Measurements from ENCODE around the gene TCF4. TPM values are rescaled to one million over a fixed set of nuclear protein-coding genes. Genes with fewer than 3 reads are reported as not detected.

Gene TCF4
- polyA plus RNA-seq, 1 donor (not counting 4 experiments of a cell fraction or from before 2014, with no cell fraction given): 9.7 TPM

GRCh38 chr18:55465313-55465712, 122.7 kb downstream of the TCF4 start:
- Histone ChIP-seq H3K36me3 (ENCODE audit: control insufficient read depth in 2 of 2, extremely low read depth in 1 of 2, insufficient read depth in 2 of 2, low read length in 2 of 2) (no peaks in the 10 kb centered on the region), H4K20me1 (ENCODE audit: control insufficient read depth, extremely low read depth, insufficient read depth, low read length) (no peaks in the 10 kb centered on the region), H3K9ac (ENCODE audit: control insufficient read depth, extremely low read depth, insufficient read depth, low read length) (no peak overlapping the region), H2AFZ (ENCODE audit: control insufficient read depth, low read length) (no peak overlapping the region), H3K4me2 (ENCODE audit: control insufficient read depth, extremely low read depth, insufficient read depth, low read depth, low read length) (no peak overlapping the region), H3K79me2 (ENCODE audit: control insufficient read depth, insufficient read depth, low read length) (no peaks in the 10 kb centered on the region), H3K27ac (ENCODE audit: control insufficient read depth, insufficient read depth, low read length) (no peak overlapping the region), H3K9me1 (ENCODE audit: control insufficient read depth, extremely low read depth, insufficient read depth, low read length) (no peaks in the 10 kb centered on the region), H3K4me1 (ENCODE audit: control insufficient read depth, extremely low read depth, insufficient read depth, low read length) (no peaks in the 10 kb centered on the region), H3K9me3 (ENCODE audit: control insufficient read depth, low read depth, low read length) (no peaks in the 10 kb centered on the region), H3K4me3 (ENCODE audit: control insufficient read depth in 2 of 3, extremely low read depth in 1 of 3, insufficient read depth in 2 of 3, low read depth in 1 of 3, low read length in 3 of 3) (no peak overlapping the region), H3K27me3 (ENCODE audit: control insufficient read depth, extremely low read depth, insufficient read depth, low read length) (no peaks in the 10 kb centered on the region)
- dilution Hi-C loops (cut with MboI; ENCODE audit: extremely low pct_ligation_motif_present, low sequenced_read_pairs): no loop called here
- no peak for DNase-seq (ENCODE audit: low read depth, low spot score)
- no peak for FAIRE-seq
- no peak for TF ChIP-seq EZH2 (IDR thresholded peaks at IDR 0.05; ENCODE audit: low read length)
- TF ChIP-seq, protein P1, sequence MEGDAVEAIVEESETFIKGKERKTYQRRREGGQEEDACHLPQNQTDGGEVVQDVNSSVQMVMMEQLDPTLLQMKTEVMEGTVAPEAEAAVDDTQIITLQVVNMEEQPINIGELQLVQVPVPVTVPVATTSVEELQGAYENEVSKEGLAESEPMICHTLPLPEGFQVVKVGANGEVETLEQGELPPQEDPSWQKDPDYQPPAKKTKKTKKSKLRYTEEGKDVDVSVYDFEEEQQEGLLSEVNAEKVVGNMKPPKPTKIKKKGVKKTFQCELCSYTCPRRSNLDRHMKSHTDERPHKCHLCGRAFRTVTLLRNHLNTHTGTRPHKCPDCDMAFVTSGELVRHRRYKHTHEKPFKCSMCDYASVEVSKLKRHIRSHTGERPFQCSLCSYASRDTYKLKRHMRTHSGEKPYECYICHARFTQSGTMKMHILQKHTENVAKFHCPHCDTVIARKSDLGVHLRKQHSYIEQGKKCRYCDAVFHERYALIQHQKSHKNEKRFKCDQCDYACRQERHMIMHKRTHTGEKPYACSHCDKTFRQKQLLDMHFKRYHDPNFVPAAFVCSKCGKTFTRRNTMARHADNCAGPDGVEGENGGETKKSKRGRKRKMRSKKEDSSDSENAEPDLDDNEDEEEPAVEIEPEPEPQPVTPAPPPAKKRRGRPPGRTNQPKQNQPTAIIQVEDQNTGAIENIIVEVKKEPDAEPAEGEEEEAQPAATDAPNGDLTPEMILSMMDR (optimal IDR thresholded peaks at IDR 0.05 in 1 of 3, IDR thresholded peaks at IDR 0.05 in 1 of 3, conservative IDR thresholded peaks at IDR 0.05 in 1 of 3; ENCODE audit: extremely low read depth in 1 of 3, insufficient read depth in 2 of 3, low read length in 3 of 3): no peak

DNA sequence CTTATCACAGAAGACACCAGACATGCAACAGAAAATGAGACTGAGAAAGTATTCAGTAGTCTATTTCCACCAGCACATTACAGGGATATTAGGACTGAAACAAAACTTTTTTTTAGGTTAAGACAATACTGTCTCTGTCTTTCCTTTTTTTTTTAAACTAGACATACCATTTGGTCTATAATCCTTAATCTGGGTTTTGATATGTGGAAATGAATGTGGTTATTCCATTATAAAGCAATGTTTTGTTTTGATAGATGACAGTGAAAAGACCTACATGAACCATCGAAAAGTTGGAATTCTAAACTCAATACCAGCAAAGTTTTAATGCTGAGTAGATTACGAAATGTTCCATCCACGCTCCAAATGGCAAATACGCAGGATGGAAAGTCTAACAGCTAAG, 123.4 kb downstream of the TCF4 start:
- dilution Hi-C loops (cut with MboI; ENCODE audit: extremely low pct_ligation_motif_present, low sequenced_read_pairs): no loop called here
- H3K79me2 ChIP-seq (ENCODE audit: control insufficient read depth, insufficient read depth, low read length): no peaks in the 10 kb centered on the region

More for the DNA sequence above, 123.4 kb downstream of the TCF4 start:
- no peaks in the 10 kb centered on the region for H3K4me1 ChIP-seq (ENCODE audit: control insufficient read depth, extremely low read depth, insufficient read depth, low read length)
- H3K36me3 ChIP-seq (ENCODE audit: control insufficient read depth in 2 of 2, extremely low read depth in 1 of 2, insufficient read depth in 2 of 2, low read length in 2 of 2): no peaks in the 10 kb centered on the region
- TF ChIP-seq, protein P1 (optimal IDR thresholded peaks at IDR 0.05 in 1 of 3, IDR thresholded peaks at IDR 0.05 in 1 of 3, conservative IDR thresholded peaks at IDR 0.05 in 1 of 3; ENCODE audit: extremely low read depth in 1 of 3, insufficient read depth in 2 of 3, low read length in 3 of 3): no peak
- no peak for TF ChIP-seq EZH2 (IDR thresholded peaks at IDR 0.05; ENCODE audit: low read length)
- no peak overlapping the region for H3K9ac ChIP-seq (ENCODE audit: control insufficient read depth, extremely low read depth, insufficient read depth, low read length)
- H3K4me2 ChIP-seq (ENCODE audit: control insufficient read depth, extremely low read depth, insufficient read depth, low read depth, low read length): no peak overlapping the region
- H3K27ac ChIP-seq (ENCODE audit: control insufficient read depth, insufficient read depth, low read length): no peak overlapping the region
- no peak for DNase-seq (ENCODE audit: low read depth, low spot score)
- no peak for FAIRE-seq
- no peaks in the 10 kb centered on the region for H3K9me3 ChIP-seq (ENCODE audit: control insufficient read depth, low read depth, low read length)
- no peak overlapping the region for H2AFZ ChIP-seq (ENCODE audit: control insufficient read depth, low read length)
- H3K4me3 ChIP-seq (ENCODE audit: control insufficient read depth in 2 of 3, extremely low read depth in 1 of 3, insufficient read depth in 2 of 3, low read depth in 1 of 3, low read length in 3 of 3): no peak overlapping the region
- no peaks in the 10 kb centered on the region for H4K20me1 ChIP-seq (ENCODE audit: control insufficient read depth, extremely low read depth, insufficient read depth, low read length)
- no peaks in the 10 kb centered on the region for H3K27me3 ChIP-seq (ENCODE audit: control insufficient read depth, extremely low read depth, insufficient read depth, low read length)
- H3K9me1 ChIP-seq (ENCODE audit: control insufficient read depth, extremely low read depth, insufficient read depth, low read length): no peaks in the 10 kb centered on the region

All from keratinocyte (primary cell).